ENCODE measurements around the gene VPS4A.
A peak's percentile ranks its signal among the peaks of the same experiment; 100 is the strongest.
"Not testable (repeated sequence)": the region's sequence is repeated elsewhere in the genome, so short reads cannot be mapped to it uniquely, and the experiment has no call there.

VPS4A gene

GRCh38 chr16:69274699-69275235 is 36.4 kb upstream of the VPS4A start:
- no peak for TF ChIP-seq CTCF (conservative IDR thresholded peaks at IDR 0.05; ENCODE audit: low read length)
- no peak for DNase-seq (ENCODE audit: low read depth)
- H3K4me3 ChIP-seq (ENCODE audit: low read length) = no peak overlapping the region

GRCh38 chr16:69276148-69277115 is 34.7 kb upstream of the VPS4A start:
- peak overlapping the region; percentile 10; the same call in 1 of the 2 replicates for H3K4me3 ChIP-seq (ENCODE audit: low read length)
- no peak for TF ChIP-seq CTCF (conservative IDR thresholded peaks at IDR 0.05; ENCODE audit: low read length)
- peak; percentile 99 for DNase-seq (ENCODE audit: low read depth)

- no peak for TF ChIP-seq CTCF (conservative IDR thresholded peaks at IDR 0.05; ENCODE audit: low read length)
Observed at GRCh38 chr16:69277413-69277812, 33.7 kb upstream of the VPS4A start.

GRCh38 chr16:69283851-69284250 is 27.3 kb upstream of the VPS4A start:
- no peak for DNase-seq (ENCODE audit: low read depth)
- no peak overlapping the region for H3K4me3 ChIP-seq (ENCODE audit: low read length)
- no peak for TF ChIP-seq CTCF (conservative IDR thresholded peaks at IDR 0.05; ENCODE audit: low read length)

More at GRCh38 chr16:69277413-69277812, 33.7 kb upstream of the VPS4A start:
- no peak overlapping the region for H3K4me3 ChIP-seq (ENCODE audit: low read length)
- DNase-seq (ENCODE audit: low read depth) = peak; percentile 58

- no peak for DNase-seq (ENCODE audit: low read depth)
- no peak for TF ChIP-seq CTCF (conservative IDR thresholded peaks at IDR 0.05; ENCODE audit: low read length)
- no peak overlapping the region for H3K4me3 ChIP-seq (ENCODE audit: low read length)
Observed at GRCh38 chr16:69285240-69285639, 25.9 kb upstream of the VPS4A start.

GRCh38 chr16:69286941-69287713 is 24.0 kb upstream of the VPS4A start:
- no peak overlapping the region for H3K4me3 ChIP-seq (ENCODE audit: low read length)
- DNase-seq (ENCODE audit: low read depth) = peak; percentile 75
- peak; percentile 67 for TF ChIP-seq CTCF (conservative IDR thresholded peaks at IDR 0.05; ENCODE audit: low read length)

- DNase-seq (ENCODE audit: low read depth); H3K4me3 ChIP-seq (ENCODE audit: low read length): not testable (repeated sequence)
Observed at GRCh38 chr16:69291657-69292056, 19.5 kb upstream of the VPS4A start.
